Activated naive CD4-positive, alpha-beta T cell treated with anti-CD3 and anti-CD28 coated beads, Interleukin-2, amount 50 U/mL, for 24 hours (primary cell): ENCODE measurements around the gene NAMPT.
A peak's percentile ranks its signal among the peaks of the same experiment; 100 is the strongest.

Experiments
- H3K27ac Mint-ChIP-seq: one replicate; pipeline ENCODE4 v1.8.0; 2021; ENCODE audit warnings: mild to moderate bottlenecking, mixed read lengths
- H3K27me3 Mint-ChIP-seq: one replicate; pipeline ENCODE4 v1.8.0; 2021; ENCODE audit warnings: mixed read lengths
- H3K36me3 Mint-ChIP-seq: one replicate; pipeline ENCODE4 v1.8.0; 2021; ENCODE audit warnings: mixed read lengths
- H3K4me1 Mint-ChIP-seq: one replicate; pipeline ENCODE4 v1.8.0; 2021; ENCODE audit warnings: mixed read lengths
- H3K4me3 Mint-ChIP-seq: one replicate; pipeline ENCODE4 v1.8.0; 2021; ENCODE audit warnings: mild to moderate bottlenecking, mixed read lengths
- H3K9me3 Mint-ChIP-seq: one replicate; pipeline ENCODE4 v1.8.0; 2021; ENCODE audit warnings: mixed read lengths

The NAMPT gene

DNA sequence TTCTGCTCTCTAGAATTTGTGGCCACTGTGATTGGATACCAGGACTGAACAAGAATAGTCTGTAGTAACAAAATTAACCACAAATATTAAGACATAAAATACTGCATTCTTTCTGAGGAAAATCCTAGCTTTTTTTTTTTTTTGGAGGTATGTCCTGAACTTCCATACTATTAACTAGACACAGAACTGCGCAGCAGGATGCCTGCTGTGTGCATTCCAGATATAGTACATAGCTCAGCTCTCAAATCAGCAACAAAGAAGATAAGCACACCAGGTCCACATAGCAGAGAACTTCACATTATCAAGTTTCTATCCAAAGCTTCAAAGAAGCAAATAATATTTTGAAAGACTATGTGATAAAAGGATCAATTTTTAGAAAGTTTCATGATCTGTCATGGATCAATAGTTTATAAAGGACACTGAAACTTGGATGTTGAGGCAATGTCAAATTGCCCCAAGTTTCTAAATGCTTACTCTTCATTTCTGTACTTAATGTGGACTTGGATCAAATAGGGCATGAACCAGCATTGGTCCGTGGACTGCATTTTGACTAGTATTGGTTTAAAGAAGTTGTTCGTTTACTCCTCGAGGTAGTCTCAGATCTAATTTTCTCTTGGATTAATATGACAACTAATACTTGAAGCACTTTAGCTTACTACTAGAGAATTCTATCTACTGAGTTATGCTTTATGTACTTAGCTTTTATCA lies 15.4 kb downstream of the NAMPT start:
- Mint-ChIP-seq H3K9me3 (no peaks in the 10 kb centered on the region), H3K4me3 (peak overlapping the region; percentile 11), H3K27ac (no peak overlapping the region), H3K4me1 (peaks cover 40% of the 10 kb centered on the region), H3K36me3 (peaks cover 53% of the 10 kb centered on the region), H3K27me3 (no peaks in the 10 kb centered on the region)

GRCh38 chr7:106265133-106265532 lies 19.6 kb downstream of the NAMPT start:
- Mint-ChIP-seq H3K9me3 (no peaks in the 10 kb centered on the region), H3K27ac (no peak overlapping the region), H3K4me1 (peaks cover 57% of the 10 kb centered on the region), H3K36me3 (peaks cover 64% of the 10 kb centered on the region), H3K4me3 (no peak overlapping the region), H3K27me3 (no peaks in the 10 kb centered on the region)

DNA sequence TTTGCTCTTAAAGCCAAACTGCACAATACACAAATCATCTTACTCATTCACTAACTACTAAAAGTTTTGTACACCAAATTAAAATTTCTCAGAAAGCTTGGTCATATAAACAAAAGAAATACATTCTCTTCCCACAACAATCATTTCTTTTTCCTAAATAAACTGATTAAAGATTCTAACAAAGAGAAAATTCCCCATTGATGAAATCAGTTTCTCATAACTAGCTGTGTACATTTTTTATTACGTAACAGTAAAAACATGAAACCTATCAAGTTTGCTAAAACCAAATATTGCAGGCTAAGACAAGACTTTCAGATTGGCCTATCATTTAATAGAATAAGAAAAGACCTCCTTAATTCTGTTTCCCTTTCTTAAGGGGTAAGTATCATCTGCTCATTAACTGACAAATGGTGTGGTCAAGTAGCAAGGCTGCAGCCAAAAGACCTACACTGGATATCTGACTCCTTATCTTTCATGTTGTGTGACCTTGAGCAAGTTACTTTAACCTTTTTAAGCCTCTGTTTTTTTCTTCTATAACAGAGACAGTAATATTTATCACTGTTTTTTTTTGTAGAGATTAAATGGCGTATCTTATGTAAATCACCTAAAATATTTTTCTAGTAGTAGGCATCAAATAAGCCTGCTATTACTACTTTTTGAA lies 22.4 kb downstream of the NAMPT start:
- peaks cover 63% of the 10 kb centered on the region for H3K4me1 Mint-ChIP-seq
- no peaks in the 10 kb centered on the region for H3K9me3 Mint-ChIP-seq
- H3K27ac Mint-ChIP-seq: peak overlapping the region; percentile 41
- peak overlapping the region; percentile 19 for H3K4me3 Mint-ChIP-seq
- peaks cover 74% of the 10 kb centered on the region for H3K36me3 Mint-ChIP-seq
- H3K27me3 Mint-ChIP-seq: no peaks in the 10 kb centered on the region

DNA sequence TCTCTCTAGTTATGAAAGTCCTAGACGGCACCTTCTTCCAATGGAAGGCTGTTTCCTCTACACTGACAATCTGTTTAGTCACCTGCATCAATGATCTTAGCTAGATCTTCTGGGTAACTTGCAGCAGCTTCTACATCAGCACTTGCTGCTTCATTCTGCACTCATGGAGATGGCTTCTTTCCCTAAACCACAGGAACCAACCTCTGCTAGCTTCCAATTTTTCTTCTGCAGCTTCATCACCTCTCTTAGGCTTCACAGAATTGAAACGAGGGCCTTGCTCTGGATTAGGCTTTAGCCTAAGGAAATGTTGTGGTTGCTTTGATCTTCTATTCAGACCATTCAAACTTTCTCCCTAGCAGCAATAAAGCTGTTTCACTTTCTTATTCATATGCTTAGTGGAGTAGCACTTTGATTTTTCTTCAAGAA lies 24.6 kb downstream of the NAMPT start:
- Mint-ChIP-seq H3K4me3 (peak overlapping the region; percentile 36), H3K4me1 (peaks cover 61% of the 10 kb centered on the region), H3K27ac (peak overlapping the region; percentile 55), H3K36me3 (peaks cover 65% of the 10 kb centered on the region), H3K9me3 (no peaks in the 10 kb centered on the region), H3K27me3 (no peaks in the 10 kb centered on the region)

- Mint-ChIP-seq H3K9me3 (no peaks in the 10 kb centered on the region), H3K36me3 (peaks cover 60% of the 10 kb centered on the region), H3K27me3 (no peaks in the 10 kb centered on the region), H3K27ac (no peak overlapping the region), H3K4me1 (peaks cover 61% of the 10 kb centered on the region), H3K4me3 (peak overlapping the region; percentile 30)
These were observed 26.0 kb downstream of the NAMPT start for GRCh38 chr7:106258789-106259188.

GRCh38 chr7:106257752-106258151 lies 27.0 kb downstream of the NAMPT start:
- no peak overlapping the region for H3K4me3 Mint-ChIP-seq
- H3K9me3 Mint-ChIP-seq: no peaks in the 10 kb centered on the region
- peaks cover 50% of the 10 kb centered on the region for H3K4me1 Mint-ChIP-seq
- H3K36me3 Mint-ChIP-seq: peaks cover 60% of the 10 kb centered on the region
- no peaks in the 10 kb centered on the region for H3K27me3 Mint-ChIP-seq
- H3K27ac Mint-ChIP-seq: peak overlapping the region; percentile 72

- peaks cover 36% of the 10 kb centered on the region for H3K4me1 Mint-ChIP-seq
- peak overlapping the region; percentile 51 for H3K27ac Mint-ChIP-seq
- peak overlapping the region; percentile 39 for H3K4me3 Mint-ChIP-seq
These were observed 28.6 kb downstream of the NAMPT start for GRCh38 chr7:106256144-106256543.

GRCh38 chr7:106255246-106255645 lies 29.5 kb downstream of the NAMPT start:
- Mint-ChIP-seq H3K4me3 (no peak overlapping the region), H3K4me1 (peaks cover 27% of the 10 kb centered on the region), H3K27ac (peak overlapping the region; percentile 88), H3K27me3 (no peaks in the 10 kb centered on the region), H3K9me3 (no peaks in the 10 kb centered on the region), H3K36me3 (peaks cover 54% of the 10 kb centered on the region)

More at GRCh38 chr7:106256144-106256543, 28.6 kb downstream of the NAMPT start:
- no peaks in the 10 kb centered on the region for H3K27me3 Mint-ChIP-seq
- peaks cover 59% of the 10 kb centered on the region for H3K36me3 Mint-ChIP-seq
- H3K9me3 Mint-ChIP-seq: no peaks in the 10 kb centered on the region

DNA sequence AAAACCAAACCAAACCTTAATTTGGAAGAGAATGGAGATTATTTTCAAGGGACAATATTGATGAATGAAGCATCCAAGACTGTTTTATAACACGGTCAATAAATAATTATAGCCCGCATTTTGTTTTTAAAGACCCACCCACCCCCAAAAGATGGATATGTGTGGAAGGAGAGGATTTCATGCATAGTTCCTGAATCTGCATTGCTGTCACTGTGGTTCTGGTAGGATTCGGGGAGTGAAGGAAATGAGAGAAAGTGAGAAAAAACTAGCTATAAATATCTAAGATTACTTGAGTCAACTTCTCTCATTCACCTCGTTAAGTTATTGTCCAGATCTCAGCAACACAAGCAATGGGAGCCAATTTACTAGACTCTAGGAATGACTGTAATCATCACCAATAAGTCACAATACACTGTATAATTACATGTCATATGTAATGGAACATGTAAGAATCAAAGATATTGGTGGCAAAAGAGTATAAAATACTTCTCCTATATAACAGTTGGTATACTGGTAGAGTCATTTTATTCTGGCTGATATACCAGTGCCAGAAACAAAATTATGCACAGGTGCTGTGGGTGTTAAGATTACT lies 30.2 kb downstream of the NAMPT start:
- peak overlapping the region; percentile 59 for H3K27ac Mint-ChIP-seq
- H3K4me3 Mint-ChIP-seq: no peak overlapping the region
- peaks cover 51% of the 10 kb centered on the region for H3K36me3 Mint-ChIP-seq
- no peaks in the 10 kb centered on the region for H3K9me3 Mint-ChIP-seq
- H3K27me3 Mint-ChIP-seq: no peaks in the 10 kb centered on the region
- H3K4me1 Mint-ChIP-seq: peaks cover 21% of the 10 kb centered on the region

DNA sequence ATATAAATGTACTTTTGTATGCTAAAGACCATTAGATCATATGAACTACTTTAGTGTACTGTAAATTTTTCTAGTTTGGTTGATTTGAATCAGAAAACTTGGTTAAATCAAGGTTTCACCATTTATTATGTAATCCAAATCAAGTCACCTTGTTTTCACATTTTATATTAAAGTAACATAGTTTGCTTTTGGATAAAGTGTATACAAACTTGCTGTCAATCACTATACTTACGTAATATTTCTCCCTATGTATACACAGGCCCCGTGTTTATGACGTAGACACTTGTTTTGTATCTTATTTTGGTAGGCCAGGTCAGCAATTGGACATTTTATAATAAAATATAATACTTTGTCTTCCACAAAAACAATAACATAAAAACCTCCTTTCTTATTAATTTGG lies 32.2 kb downstream of the NAMPT start:
- H3K27me3 Mint-ChIP-seq: no peaks in the 10 kb centered on the region
- H3K36me3 Mint-ChIP-seq: peaks cover 53% of the 10 kb centered on the region
- H3K27ac Mint-ChIP-seq: no peak overlapping the region
- H3K4me3 Mint-ChIP-seq: no peak overlapping the region
- peaks cover 7% of the 10 kb centered on the region for H3K9me3 Mint-ChIP-seq
- peaks cover 12% of the 10 kb centered on the region for H3K4me1 Mint-ChIP-seq

DNA sequence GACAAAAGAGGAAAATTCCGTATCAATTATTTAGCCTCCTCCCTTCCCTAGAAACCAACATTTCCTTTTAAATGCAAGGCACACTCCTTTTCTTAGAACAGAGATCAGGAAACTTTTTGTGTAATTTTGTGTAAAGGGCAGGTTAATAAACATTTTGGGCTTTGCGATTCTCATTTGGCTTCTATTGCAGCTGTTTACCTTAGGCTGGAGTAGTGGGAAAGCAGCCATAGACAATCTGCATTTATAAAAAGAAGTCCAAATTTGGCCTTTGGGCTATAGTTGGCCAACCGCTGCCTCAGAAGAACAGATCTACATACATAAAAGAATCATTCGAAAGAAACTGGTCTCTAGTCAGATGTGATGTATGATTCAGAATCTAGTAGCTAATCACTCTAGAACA lies 35.3 kb downstream of the NAMPT start:
- Mint-ChIP-seq H3K27me3 (no peaks in the 10 kb centered on the region), H3K9me3 (peaks cover 14% of the 10 kb centered on the region), H3K4me1 (peaks cover 6% of the 10 kb centered on the region), H3K4me3 (no peak overlapping the region), H3K27ac (peak overlapping the region; percentile 2), H3K36me3 (peaks cover 52% of the 10 kb centered on the region)

GRCh38 chr7:106248600-106248999 lies 36.2 kb downstream of the NAMPT start:
- Mint-ChIP-seq H3K27ac (no peak overlapping the region), H3K27me3 (no peaks in the 10 kb centered on the region), H3K4me1 (no peaks in the 10 kb centered on the region), H3K4me3 (no peak overlapping the region), H3K36me3 (peaks cover 51% of the 10 kb centered on the region), H3K9me3 (peaks cover 14% of the 10 kb centered on the region)

GRCh38 chr7:106247841-106248240 lies 36.9 kb downstream of the NAMPT start:
- peak overlapping the region; percentile 52 for H3K27ac Mint-ChIP-seq
- no peaks in the 10 kb centered on the region for H3K4me1 Mint-ChIP-seq
- H3K36me3 Mint-ChIP-seq: peaks cover 44% of the 10 kb centered on the region
- no peak overlapping the region for H3K4me3 Mint-ChIP-seq
- no peaks in the 10 kb centered on the region for H3K27me3 Mint-ChIP-seq
- peaks cover 14% of the 10 kb centered on the region for H3K9me3 Mint-ChIP-seq

DNA sequence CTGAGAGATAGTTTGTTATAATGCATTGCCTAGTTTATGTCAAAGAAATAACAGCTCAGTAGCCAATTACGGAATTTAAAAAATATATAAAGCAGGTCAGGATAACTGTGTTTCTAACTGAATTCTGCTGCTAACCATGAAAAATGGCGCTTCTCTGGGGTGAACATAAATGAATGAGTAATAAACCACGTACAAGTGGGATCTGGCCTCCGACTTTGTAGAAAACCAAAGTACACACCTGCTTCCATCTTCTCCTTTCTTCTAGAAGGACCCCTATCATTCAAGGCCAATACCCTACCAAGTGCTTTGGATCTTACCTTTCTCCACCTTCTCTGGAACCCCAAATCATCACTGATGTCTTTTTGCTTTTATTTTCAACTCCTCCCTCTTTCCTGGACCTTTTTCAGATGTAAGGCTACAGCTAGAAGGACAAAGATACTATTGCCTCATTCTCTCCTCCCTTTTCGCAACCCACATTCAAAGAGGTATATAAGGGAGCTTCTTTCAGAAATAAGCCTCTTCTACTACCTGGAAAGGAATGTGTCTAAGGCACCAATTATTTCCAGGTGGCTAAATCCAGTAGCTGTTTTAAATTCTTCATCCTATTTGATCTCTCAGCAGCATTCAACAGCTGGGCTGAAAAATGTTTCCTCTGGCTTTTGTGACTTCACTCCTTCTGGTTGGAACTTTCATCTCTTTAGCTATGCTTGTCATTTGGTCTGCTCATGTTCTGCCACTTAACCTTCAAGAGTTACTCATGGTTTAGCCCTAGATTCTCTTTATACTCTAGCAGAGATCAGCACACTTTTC lies 37.7 kb downstream of the NAMPT start:
- Mint-ChIP-seq H3K27me3 (no peaks in the 10 kb centered on the region), H3K4me3 (no peak overlapping the region), H3K9me3 (peaks cover 14% of the 10 kb centered on the region), H3K36me3 (peaks cover 39% of the 10 kb centered on the region), H3K27ac (peak overlapping the region; percentile 52), H3K4me1 (no peaks in the 10 kb centered on the region)

- peaks cover 25% of the 10 kb centered on the region for H3K36me3 Mint-ChIP-seq
- H3K27ac Mint-ChIP-seq: peak overlapping the region; percentile 9
- H3K4me1 Mint-ChIP-seq: no peaks in the 10 kb centered on the region
- H3K27me3 Mint-ChIP-seq: no peaks in the 10 kb centered on the region
- H3K4me3 Mint-ChIP-seq: no peak overlapping the region
- H3K9me3 Mint-ChIP-seq: peaks cover 14% of the 10 kb centered on the region
These were observed 40.9 kb downstream of the NAMPT start for GRCh38 chr7:106243893-106244292.
